Neural cell (in vitro differentiated cells): ENCODE measurements around the gene ZNF735. TPM values are rescaled to one million over a fixed set of nuclear protein-coding genes. Genes with fewer than 3 reads are reported as not detected.

ENCODE experiments used
- H2AFZ ChIP-seq: fragments of 200-600, 300-800 bp; sonication (generic), shearing (Covaris generic); 2 replicates; pipeline ENCODE4 v1.6.0; 2014; ENCODE audit warnings: low read depth, mild to moderate bottlenecking, antibody characterized with exemption, low read length, moderate library complexity
- H3F3A ChIP-seq: fragments of 200-600 bp; shearing (Covaris generic); 2 replicates; pipeline ENCODE4 v1.6.1; 2016; ENCODE audit warnings: mild to moderate bottlenecking, moderate library complexity, mixed read lengths, antibody characterized with exemption, low read length; ENCODE audit not compliant: insufficient read depth, poor library complexity, severe bottlenecking
- H3K27ac ChIP-seq: fragments of 200-600, 300-800 bp; sonication (generic), shearing (Covaris generic); 2 replicates; pipeline ENCODE4 v1.5.1; 2014; ENCODE audit warnings: mild to moderate bottlenecking, low read length, moderate library complexity
- H3K27me3 ChIP-seq: fragments of 300-800, 200-600 bp; sonication (generic), shearing (Covaris generic); 2 replicates; pipeline ENCODE4 v1.6.0; 2014; ENCODE audit warnings: mild to moderate bottlenecking, low read depth, low read length, moderate library complexity; ENCODE audit not compliant: insufficient read depth
- H3K36me3 ChIP-seq: fragments of 300-800, 200-600 bp; sonication (generic), shearing (Covaris generic); 2 replicates; pipeline ENCODE4 v1.5.1; 2014; ENCODE audit warnings: mild to moderate bottlenecking, antibody characterized with exemption, low read length, moderate library complexity; ENCODE audit not compliant: insufficient read depth
- H3K4me2 ChIP-seq: fragments of 300-800, 200-600 bp; sonication (generic), shearing (Covaris generic); 2 replicates; pipeline ENCODE4 v1.6.0; 2014; ENCODE audit warnings: mild to moderate bottlenecking, low read length
- H3K4me3 ChIP-seq: fragments of 300-800, 200-600 bp; sonication (generic), shearing (Covaris generic); 2 replicates; pipeline ENCODE4 v1.5.1; 2014; ENCODE audit warnings: mild to moderate bottlenecking, low read length, moderate library complexity
- H3K79me2 ChIP-seq: fragments of 200-600 bp; shearing (Covaris generic); replicated peaks from 2 replicates; pipeline ENCODE4 v1.6.0; 2014; ENCODE audit warnings: mild to moderate bottlenecking, low read length, moderate library complexity; ENCODE audit not compliant: insufficient read depth
- H3K9ac ChIP-seq: fragments of 300-800, 200-600 bp; sonication (generic), shearing (Covaris generic); 2 replicates; pipeline ENCODE4 v1.6.1; 2016; ENCODE audit warnings: mild to moderate bottlenecking, low read length, mixed read lengths
- H3K9me2 ChIP-seq: fragments of 200-600 bp; shearing (Covaris generic); 2 replicates; pipeline ENCODE4 v1.6.1; 2016; ENCODE audit warnings: mild to moderate bottlenecking, low read length, mixed read lengths; ENCODE audit not compliant: insufficient read depth
- H3K9me3 ChIP-seq: fragments of 200-600, 300-800 bp; sonication (generic), shearing (Covaris generic); 2 replicates; pipeline ENCODE4 v1.6.1; 2016; ENCODE audit warnings: mild to moderate bottlenecking, mixed run types, low read length, moderate library complexity, mixed read lengths
- H4K20me1 ChIP-seq: fragments of 200-600 bp; shearing (Covaris generic); 2 replicates; pipeline ENCODE4 v1.6.1; 2016; ENCODE audit warnings: mild to moderate bottlenecking, mixed run types; ENCODE audit not compliant: insufficient read depth
- CTCF ChIP-seq: fragments of 450-650 bp; IDR thresholded peaks from 2 replicates; pipeline ENCODE4 v1.5.1; 2014; ENCODE audit warnings: antibody characterized with exemption, mild to moderate bottlenecking, moderate library complexity; ENCODE audit not compliant: poor library complexity, severe bottlenecking
- EP300 ChIP-seq: fragments of 450-650 bp; conservative IDR thresholded peaks from 2 replicates; pipeline ENCODE4 v1.6.1; 2014; ENCODE audit warnings: antibody characterized with exemption, mild to moderate bottlenecking, moderate library complexity; ENCODE audit not compliant: poor library complexity, severe bottlenecking
- EZH2 ChIP-seq: fragments of 200-600, 300-800 bp; shearing (Covaris generic), sonication (generic); IDR thresholded peaks from 2 replicates; pipeline ENCODE4 v1.6.1; 2014; ENCODE audit warnings: antibody characterized with exemption, low read length, borderline replicate concordance, mild to moderate bottlenecking; ENCODE audit not compliant: insufficient read depth, poor library complexity, severe bottlenecking
- MXI1 ChIP-seq: fragments of 450-650 bp; conservative IDR thresholded peaks from 2 replicates; pipeline ENCODE4 v1.6.1; 2014; ENCODE audit warnings: antibody characterized with exemption, mild to moderate bottlenecking; ENCODE audit not compliant: poor library complexity, severe bottlenecking
- POLR2AphosphoS5 ChIP-seq: IDR thresholded peaks from 2 replicates; pipeline ENCODE4 v1.6.1; 2012
- RAD21 ChIP-seq: fragments of 450-650 bp; conservative IDR thresholded peaks from 2 replicates; pipeline ENCODE4 v1.6.1; 2014; ENCODE audit warnings: antibody characterized with exemption, mild to moderate bottlenecking, moderate library complexity
- REST ChIP-seq: IDR thresholded peaks from 2 replicates; pipeline ENCODE4 v1.6.1; 2012; ENCODE audit warnings: borderline replicate concordance
- SMC3 ChIP-seq: fragments of 450-650 bp; conservative IDR thresholded peaks from 2 replicates; pipeline ENCODE4 v1.6.1; 2014; ENCODE audit warnings: antibody characterized with exemption, mild to moderate bottlenecking, moderate library complexity; ENCODE audit not compliant: poor library complexity
- TAF1 ChIP-seq: IDR thresholded peaks from 2 replicates; pipeline ENCODE4 v1.6.1; 2012; ENCODE audit warnings: low read depth
- polyA plus RNA-seq: library from polyadenylated mRNA; depleted of rRNA; stranded (reverse); fragments of >200 nt; gene quantifications from 2 replicates; pipeline ENCODE4 v1.2.3, GENCODE V29; 2014

Gene ZNF735
- polyA plus RNA-seq, 1 donor from 2014 or later, result not detected

- Histone ChIP-seq H3K9me3 (peaks cover 15% of the 10 kb centered on the region), H3K27ac (no peak overlapping the region), H3K4me2 (no peak overlapping the region), H3K4me3 (no peak overlapping the region), H3K9me2 (no peaks in the 10 kb centered on the region), H3F3A (no peaks in the 10 kb centered on the region), H3K36me3 (no peaks in the 10 kb centered on the region), H4K20me1 (no peaks in the 10 kb centered on the region), H3K79me2 (no peaks in the 10 kb centered on the region), H2AFZ (no peak overlapping the region), H3K27me3 (no peaks in the 10 kb centered on the region), H3K9ac (no peak overlapping the region)
- no peak for TF ChIP-seq TAF1
- TF ChIP-seq MXI1, result no peak
- TF ChIP-seq SMC3, result no peak
- TF ChIP-seq EZH2, result no peak
- TF ChIP-seq REST, result no peak
- TF ChIP-seq POLR2AphosphoS5, result no peak
- TF ChIP-seq EP300, result no peak
Observed at GRCh38 chr7:64174941-64175340, 32.1 kb upstream of the ZNF735 start.

- TF ChIP-seq REST (no peak), TAF1 (no peak), SMC3 (no peak), MXI1 (no peak), POLR2AphosphoS5 (no peak), RAD21 (no peak), EZH2 (no peak), CTCF (no peak), EP300 (no peak)
- Histone ChIP-seq H3K9me2 (no peaks in the 10 kb centered on the region), H3K27ac (no peak overlapping the region), H3K79me2 (no peaks in the 10 kb centered on the region), H3K9ac (no peak overlapping the region), H3K4me3 (no peak overlapping the region), H3K27me3 (no peaks in the 10 kb centered on the region), H2AFZ (no peak overlapping the region), H3K9me3 (peaks cover 4% of the 10 kb centered on the region), H3K4me2 (no peak overlapping the region), H3K36me3 (no peaks in the 10 kb centered on the region), H3F3A (no peaks in the 10 kb centered on the region), H4K20me1 (no peaks in the 10 kb centered on the region)
Observed at GRCh38 chr7:64180989-64181388, 26.0 kb upstream of the ZNF735 start.
